ENCODE results near the gene NOS3.

NOS3 gene

GRCh38 chr7:150951521-150951920, 39.3 kb upstream of the NOS3 start:
- H3K4me3 ChIP-seq (replicated peaks; ENCODE audit: low read depth, low read length): no peak overlapping the region
- DNase-seq (ENCODE audit: extremely low read depth, low read depth): no peak
- TF ChIP-seq CTCF (IDR thresholded peaks at IDR 0.05; ENCODE audit: low read depth, low read length, missing control alignments): no peak

GRCh38 chr7:150952331-150953050, 38.3 kb upstream of the NOS3 start:
- DNase-seq (ENCODE audit: extremely low read depth, low read depth): no peak
- H3K4me3 ChIP-seq (replicated peaks; ENCODE audit: low read depth, low read length): no peak overlapping the region
- TF ChIP-seq CTCF (IDR thresholded peaks at IDR 0.05; ENCODE audit: low read depth, low read length, missing control alignments): no peak

- DNase-seq (ENCODE audit: extremely low read depth, low read depth): no peak
- no peak overlapping the region for H3K4me3 ChIP-seq (replicated peaks; ENCODE audit: low read depth, low read length)
- TF ChIP-seq CTCF (IDR thresholded peaks at IDR 0.05; ENCODE audit: low read depth, low read length, missing control alignments): no peak
These were observed 37.5 kb upstream of the NOS3 start for GRCh38 chr7:150953061-150953997.

- no peak for TF ChIP-seq CTCF (IDR thresholded peaks at IDR 0.05; ENCODE audit: low read depth, low read length, missing control alignments)
- H3K4me3 ChIP-seq (replicated peaks; ENCODE audit: low read depth, low read length): no peak overlapping the region
- no peak for DNase-seq (ENCODE audit: extremely low read depth, low read depth)
These were observed 36.4 kb upstream of the NOS3 start for GRCh38 chr7:150954201-150954985.

GRCh38 chr7:150954986-150955518, 35.8 kb upstream of the NOS3 start:
- DNase-seq (ENCODE audit: extremely low read depth, low read depth): no peak
- no peak overlapping the region for H3K4me3 ChIP-seq (replicated peaks; ENCODE audit: low read depth, low read length)
- no peak for TF ChIP-seq CTCF (IDR thresholded peaks at IDR 0.05; ENCODE audit: low read depth, low read length, missing control alignments)

Measured in HFF-Myc (cell line).